Measurements from ENCODE around the gene MPST. TPM values are rescaled to one million over a fixed set of nuclear protein-coding genes. Genes with fewer than 3 reads are reported as not detected.
A peak's percentile ranks its signal among the peaks of the same experiment; 100 is the strongest.

The MPST gene
- total and polyA plus RNA-seq, 7 experiments from 2014 or later, result 0.51 to 22.3 (median 1.1) TPM

DNA sequence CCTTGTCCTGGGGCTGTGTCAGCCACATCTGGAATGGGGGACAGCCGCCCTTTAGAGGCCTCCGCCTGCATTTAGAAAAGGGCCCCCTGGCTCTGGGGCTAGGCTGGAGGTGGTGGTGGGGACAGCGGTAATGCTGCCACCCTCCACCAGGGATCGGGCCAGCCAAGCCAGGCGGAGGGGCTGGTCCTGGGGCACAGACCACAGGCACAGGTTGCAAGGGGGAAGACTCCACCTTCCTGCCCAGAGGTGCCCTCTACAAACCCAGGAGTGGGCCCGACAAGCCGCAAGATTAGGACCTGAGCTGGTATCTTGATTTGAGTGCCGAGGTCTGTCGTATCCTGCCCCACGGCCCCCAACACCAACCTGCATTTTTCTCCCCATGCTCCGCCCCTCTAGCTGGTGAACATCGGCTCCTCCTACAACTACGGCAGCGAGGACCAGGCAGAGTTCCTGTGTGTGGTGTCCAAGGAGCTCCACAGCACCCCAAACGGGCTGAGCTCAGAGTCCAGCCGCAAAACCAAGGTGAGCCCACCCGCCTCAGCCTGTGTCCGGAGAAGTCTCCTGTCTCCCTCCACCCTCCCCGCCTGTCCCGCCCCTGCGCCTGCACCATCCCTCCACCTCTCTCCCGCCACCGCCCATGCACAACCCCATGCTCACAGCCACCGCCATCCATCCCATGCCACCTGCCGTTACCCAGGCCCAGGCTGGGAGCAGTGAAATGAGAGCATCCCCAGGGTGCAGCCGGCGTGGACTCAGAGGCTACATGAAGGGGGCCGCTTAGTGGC lies 39.6 kb downstream of the MPST start:
- Mint-ChIP-seq H3K9me3 (no peaks in the 10 kb centered on the region), H3K4me1 (peaks cover 0 to 16% (median 5%) of the 10 kb centered on the region in 7 donors), H3K4me3 (no peak overlapping the region), H3K36me3 (peaks cover 0 to 22% (median 0%) of the 10 kb centered on the region in 5 donors), H3K27ac (no peak overlapping the region), H3K27me3 (no peaks in the 10 kb centered on the region)
- ATAC-seq (no peak), DNase-seq (no peak)
- no peaks in the 10 kb centered on the region for H3K27me3 ChIP-seq (ENCODE audit: control insufficient read depth in 2 of 2, insufficient read depth in 2 of 2, low read length in 2 of 2)
- no peak overlapping the region for H3K27ac ChIP-seq (ENCODE audit: low read depth, low read length)
- CTCF ChIA-PET, result interaction anchor here (0.5 kb wide), 1 partner anchor 587 kb away, joined by 3 read pairs; no protein-coding TSS in a partner anchor
- H3K4me1 ChIP-seq (ENCODE audit: control insufficient read depth in 2 of 2, insufficient read depth in 2 of 2, low read length in 2 of 2), result no peaks in the 10 kb centered on the region
- peaks cover 0 to 69% (median 3%) of the 10 kb centered on the region in 3 experiments for H3K36me3 ChIP-seq (ENCODE audit: control insufficient read depth in 2 of 3, insufficient read depth in 3 of 3, low read length in 3 of 3)
- POLR2A ChIA-PET, result no interaction called here
- H3K4me3 ChIP-seq (ENCODE audit: low read length), result no peak overlapping the region
- no peaks in the 10 kb centered on the region for H3K9me3 ChIP-seq (ENCODE audit: control insufficient read depth in 2 of 3, low read length in 3 of 3)
- intact Hi-C loops (cut with micrococcal nuclease), result no loop called here

DNA sequence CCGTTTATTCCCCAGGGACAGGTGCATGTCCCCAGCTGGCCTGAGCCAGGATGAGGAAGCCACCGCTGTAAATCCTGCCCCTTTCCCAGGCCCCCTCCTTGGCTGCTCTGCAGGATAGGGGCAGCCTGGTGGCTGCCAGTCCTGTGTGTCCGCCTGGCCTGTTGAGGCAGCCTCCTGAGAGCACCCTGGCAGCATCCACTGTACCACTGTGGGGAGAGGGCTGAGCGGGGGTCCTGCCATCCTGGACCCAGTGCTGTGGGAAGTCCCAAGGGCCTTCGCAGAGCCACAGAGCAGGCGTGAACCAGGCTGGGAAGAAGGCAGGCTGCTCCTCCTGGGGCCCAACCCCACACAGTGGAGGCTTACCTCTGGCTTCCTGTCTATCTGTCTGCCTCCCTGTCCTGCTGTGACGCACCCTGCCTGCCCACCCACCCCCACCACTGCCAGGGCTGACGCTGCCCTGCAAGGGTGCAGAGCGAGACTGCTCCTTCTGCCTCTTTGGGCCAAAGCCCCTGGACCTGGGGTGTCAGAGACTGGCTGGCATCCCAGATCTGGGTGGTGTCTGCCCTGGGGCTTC lies 40.4 kb downstream of the MPST start:
- H3K27me3 ChIP-seq (ENCODE audit: control insufficient read depth in 2 of 2, insufficient read depth in 2 of 2, low read length in 2 of 2), result no peaks in the 10 kb centered on the region
- H3K36me3 ChIP-seq (ENCODE audit: control insufficient read depth in 2 of 3, insufficient read depth in 3 of 3, low read length in 3 of 3), result peaks cover 0 to 64% (median 3%) of the 10 kb centered on the region in 3 experiments
- DNase-seq (no peak), ATAC-seq (peak; percentile 33)
- CTCF ChIA-PET, result no interaction called here
- no peak overlapping the region for H3K4me3 ChIP-seq (ENCODE audit: low read length)
- Mint-ChIP-seq H3K27ac (no peak overlapping the region), H3K9me3 (no peaks in the 10 kb centered on the region), H3K27me3 (no peaks in the 10 kb centered on the region), H3K4me1 (peaks cover 0 to 16% (median 9%) of the 10 kb centered on the region in 7 donors), H3K4me3 (no peak overlapping the region), H3K36me3 (peaks cover 0 to 22% (median 0%) of the 10 kb centered on the region in 5 donors)
- no peak overlapping the region for H3K27ac ChIP-seq (ENCODE audit: low read depth, low read length)
- no peaks in the 10 kb centered on the region for H3K9me3 ChIP-seq (ENCODE audit: control insufficient read depth in 2 of 3, low read length in 3 of 3)
- POLR2A ChIA-PET, result no interaction called here
- no peaks in the 10 kb centered on the region for H3K4me1 ChIP-seq (ENCODE audit: control insufficient read depth in 2 of 2, insufficient read depth in 2 of 2, low read length in 2 of 2)
- intact Hi-C loops (cut with micrococcal nuclease), result no loop called here

DNA sequence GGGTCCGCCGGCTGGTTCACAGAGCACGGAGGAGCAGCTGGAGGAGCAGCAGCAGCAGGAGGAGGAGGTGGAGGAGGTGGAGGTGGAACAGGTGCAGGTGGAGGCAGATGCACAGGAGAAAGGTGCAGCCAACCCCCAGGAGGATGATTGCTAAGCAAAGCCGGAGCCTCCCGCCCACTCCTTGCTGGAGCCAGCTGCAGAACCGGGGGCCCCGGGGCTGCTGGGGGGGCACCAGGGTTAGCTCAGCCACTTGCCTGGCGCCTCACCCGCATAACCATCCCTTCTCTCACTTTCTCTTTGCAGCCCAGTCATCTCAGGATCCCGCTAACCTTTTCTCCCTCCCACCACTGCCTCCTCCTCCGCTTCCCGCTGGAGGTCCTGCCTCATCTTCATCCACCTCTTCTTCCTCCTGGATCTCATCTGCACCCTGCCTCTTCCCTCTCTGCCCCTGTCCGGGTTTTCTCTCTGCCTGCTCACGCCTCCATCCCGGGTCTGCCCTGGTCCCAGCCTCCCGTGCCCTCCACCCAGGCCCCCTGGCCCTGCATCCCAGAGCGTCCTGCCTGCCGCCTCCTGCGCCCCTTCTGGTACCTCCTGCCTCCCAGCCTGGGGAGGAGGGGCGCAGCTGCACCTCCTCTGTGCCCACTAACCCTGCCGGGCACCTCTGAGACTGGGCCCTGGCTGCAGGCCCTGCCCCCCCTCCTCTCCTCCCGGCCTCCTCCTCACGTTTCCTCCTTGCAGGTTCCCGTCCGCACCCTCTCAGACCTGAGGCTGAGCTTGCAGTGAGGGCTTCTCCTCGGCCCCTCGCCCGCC lies 41.5 kb downstream of the MPST start:
- Histone ChIP-seq H3K9me3 (ENCODE audit: control insufficient read depth in 2 of 3, low read length in 3 of 3) (no peaks in the 10 kb centered on the region), H3K36me3 (ENCODE audit: control insufficient read depth in 2 of 3, insufficient read depth in 3 of 3, low read length in 3 of 3) (peaks cover 0 to 54% (median 3%) of the 10 kb centered on the region in 3 experiments), H3K27me3 (ENCODE audit: control insufficient read depth in 2 of 2, insufficient read depth in 2 of 2, low read length in 2 of 2) (no peaks in the 10 kb centered on the region), H3K27ac (ENCODE audit: low read depth, low read length) (no peak overlapping the region), H3K4me3 (ENCODE audit: low read length) (no peak overlapping the region), H3K4me1 (ENCODE audit: control insufficient read depth in 2 of 2, insufficient read depth in 2 of 2, low read length in 2 of 2) (no peaks in the 10 kb centered on the region)
- Mint-ChIP-seq H3K4me3 (no peak overlapping the region), H3K9me3 (no peaks in the 10 kb centered on the region), H3K36me3 (peaks cover 0 to 16% (median 0%) of the 10 kb centered on the region in 5 donors), H3K27me3 (no peaks in the 10 kb centered on the region), H3K27ac (peak overlapping the region in 1 of 9 donors; percentile 73), H3K4me1 (peaks cover 0 to 16% (median 9%) of the 10 kb centered on the region in 7 donors)
- CTCF ChIA-PET, result no interaction called here
- POLR2A ChIA-PET, result interaction anchor here (0.6 kb wide), 1 partner anchor 286 kb away, joined by 3 read pairs; no protein-coding TSS in a partner anchor
- ATAC-seq (no peak), DNase-seq (peak in 1 of 9 donors; percentile 64)
- intact Hi-C loops (cut with micrococcal nuclease), result no loop called here

DNA sequence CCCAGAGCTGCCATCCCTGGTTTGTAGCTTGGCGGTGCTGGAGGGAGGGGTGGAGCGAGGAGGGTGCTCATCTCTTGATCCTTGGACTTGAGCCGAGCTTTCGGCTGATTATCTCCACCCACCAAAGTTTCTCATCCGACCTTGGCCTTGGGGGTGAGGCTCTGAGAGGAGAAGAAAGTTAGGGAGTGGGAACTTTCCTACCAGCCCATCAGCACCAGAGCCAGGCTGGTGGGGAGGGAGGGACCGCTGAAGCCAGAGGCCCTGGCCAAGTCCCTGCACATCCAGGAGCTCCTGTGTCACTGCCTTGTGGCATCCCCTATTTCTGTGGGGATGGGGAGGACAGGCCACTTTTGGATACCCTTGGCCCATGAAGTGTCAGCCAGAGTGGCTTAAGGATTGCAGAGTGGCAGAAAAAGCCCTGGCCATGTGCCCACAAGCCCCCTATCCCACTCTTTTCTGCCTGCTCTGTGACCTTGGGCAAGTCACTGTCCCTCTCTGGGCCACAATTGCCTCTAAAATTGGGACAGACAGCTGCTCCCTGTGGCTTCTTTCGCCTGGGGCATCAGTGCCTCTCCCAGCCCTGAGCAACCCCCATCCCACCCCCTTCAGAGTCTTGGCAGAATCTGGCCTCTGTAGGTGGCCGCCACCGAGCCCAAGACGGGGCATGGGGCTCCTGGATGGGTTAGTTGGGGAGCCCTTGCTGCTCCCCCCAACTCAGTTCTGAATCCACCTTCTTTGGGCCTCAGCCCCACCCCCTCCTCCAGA lies 42.3 kb downstream of the MPST start:
- POLR2A ChIA-PET, result no interaction called here
- intact Hi-C loops (cut with micrococcal nuclease), result no loop called here
- DNase-seq (no peak), ATAC-seq (no peak)
- H3K27me3 ChIP-seq (ENCODE audit: control insufficient read depth in 2 of 2, insufficient read depth in 2 of 2, low read length in 2 of 2), result no peaks in the 10 kb centered on the region
- Mint-ChIP-seq H3K4me1 (peaks cover 0 to 18% (median 9%) of the 10 kb centered on the region in 7 donors), H3K36me3 (peaks cover 0 to 11% (median 0%) of the 10 kb centered on the region in 5 donors), H3K27me3 (no peaks in the 10 kb centered on the region), H3K4me3 (peak overlapping the region in 1 of 10 donors; percentile 14), H3K9me3 (no peaks in the 10 kb centered on the region), H3K27ac (no peak overlapping the region)
- no peaks in the 10 kb centered on the region for H3K9me3 ChIP-seq (ENCODE audit: control insufficient read depth in 2 of 3, low read length in 3 of 3)
- no peaks in the 10 kb centered on the region for H3K4me1 ChIP-seq (ENCODE audit: control insufficient read depth in 2 of 2, insufficient read depth in 2 of 2, low read length in 2 of 2)
- peaks cover 0 to 46% (median 3%) of the 10 kb centered on the region in 3 experiments for H3K36me3 ChIP-seq (ENCODE audit: control insufficient read depth in 2 of 3, insufficient read depth in 3 of 3, low read length in 3 of 3)
- H3K27ac ChIP-seq (ENCODE audit: low read depth, low read length), result no peak overlapping the region
- CTCF ChIA-PET, result no interaction called here
- H3K4me3 ChIP-seq (ENCODE audit: low read length), result no peak overlapping the region

DNA sequence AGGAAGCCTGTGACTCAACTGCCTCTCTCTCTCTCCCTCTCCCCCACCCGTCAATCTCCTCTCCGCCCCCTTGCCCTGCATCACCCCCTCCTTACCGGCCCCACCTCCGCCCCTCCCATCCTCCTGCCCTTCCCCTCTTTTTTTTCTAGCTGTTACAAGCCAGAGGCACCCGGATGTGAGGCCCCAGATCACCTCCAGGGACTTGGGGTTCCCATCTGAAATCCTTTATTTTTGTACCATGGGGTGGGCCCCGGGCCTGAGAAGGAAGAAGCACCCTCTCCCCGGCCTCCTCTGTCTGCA lies 42.8 kb downstream of the MPST start:
- Mint-ChIP-seq H3K27ac (no peak overlapping the region), H3K9me3 (no peaks in the 10 kb centered on the region), H3K4me3 (no peak overlapping the region), H3K36me3 (peaks cover 0 to 8% (median 0%) of the 10 kb centered on the region in 5 donors), H3K4me1 (peaks cover 0 to 18% (median 9%) of the 10 kb centered on the region in 7 donors), H3K27me3 (no peaks in the 10 kb centered on the region)
- H3K4me3 ChIP-seq (ENCODE audit: low read length), result no peak overlapping the region
- ChIA-PET POLR2A (no interaction called here), CTCF (no interaction called here)
- no peak for ATAC-seq
- no peaks in the 10 kb centered on the region for H3K9me3 ChIP-seq (ENCODE audit: control insufficient read depth in 2 of 3, low read length in 3 of 3)
- H3K4me1 ChIP-seq (ENCODE audit: control insufficient read depth in 2 of 2, insufficient read depth in 2 of 2, low read length in 2 of 2), result no peaks in the 10 kb centered on the region
- intact Hi-C loops (cut with micrococcal nuclease), result no loop called here
- H3K36me3 ChIP-seq (ENCODE audit: control insufficient read depth in 2 of 3, insufficient read depth in 3 of 3, low read length in 3 of 3), result peaks cover 0 to 40% (median 3%) of the 10 kb centered on the region in 3 experiments
- no peaks in the 10 kb centered on the region for H3K27me3 ChIP-seq (ENCODE audit: control insufficient read depth in 2 of 2, insufficient read depth in 2 of 2, low read length in 2 of 2)
- H3K27ac ChIP-seq (ENCODE audit: low read depth, low read length), result no peak overlapping the region
- DNase-seq, result no peak

DNA sequence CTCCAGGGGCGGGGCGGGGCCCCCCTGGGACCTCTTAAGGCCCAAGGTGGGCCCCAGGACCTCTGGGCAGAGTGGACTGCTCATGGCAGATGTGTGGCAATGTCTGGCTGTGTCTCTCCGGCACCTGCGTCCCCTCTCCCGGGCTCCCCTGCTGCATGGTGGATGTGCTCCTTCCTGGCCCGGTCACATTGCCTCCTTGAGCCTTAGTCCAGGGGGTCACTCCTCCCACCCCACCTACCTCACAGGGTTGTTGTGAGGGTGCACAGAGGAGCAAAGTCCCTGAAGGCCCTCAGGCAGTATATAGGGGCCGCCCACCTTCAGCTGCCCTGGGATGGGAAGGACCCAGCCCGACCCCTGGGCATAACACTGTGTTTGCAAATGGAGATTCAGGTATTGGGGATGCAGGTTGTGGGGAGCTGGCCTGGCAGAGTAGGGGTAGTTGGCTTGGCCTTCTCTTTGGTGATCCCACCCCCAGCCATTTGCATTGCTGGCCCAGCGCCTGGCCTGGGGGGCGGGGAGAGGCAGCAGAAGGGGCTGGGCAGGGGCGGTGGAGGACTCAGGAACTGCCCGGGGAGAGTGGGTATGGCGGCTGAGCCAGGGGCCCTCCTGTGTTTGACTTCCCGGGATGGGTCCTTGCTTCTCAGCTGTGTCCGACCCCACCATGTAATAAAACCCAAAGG lies 43.3 kb downstream of the MPST start:
- peaks cover 0 to 2% (median 0%) of the 10 kb centered on the region in 5 donors for H3K36me3 Mint-ChIP-seq
- H3K27me3 ChIP-seq (ENCODE audit: control insufficient read depth in 2 of 2, insufficient read depth in 2 of 2, low read length in 2 of 2), result no peaks in the 10 kb centered on the region
- H3K27me3 Mint-ChIP-seq, result peaks cover 0 to 2% (median 0%) of the 10 kb centered on the region in 5 donors
- ATAC-seq, result no peak
- no peak overlapping the region for H3K27ac ChIP-seq (ENCODE audit: low read depth, low read length)
- no peak overlapping the region for H3K4me3 ChIP-seq (ENCODE audit: low read length)
- ChIA-PET POLR2A (no interaction called here), CTCF (no interaction called here)
- no peaks in the 10 kb centered on the region for H3K9me3 Mint-ChIP-seq
- H3K4me3 Mint-ChIP-seq, result no peak overlapping the region
- peaks cover 0 to 35% (median 3%) of the 10 kb centered on the region in 3 experiments for H3K36me3 ChIP-seq (ENCODE audit: control insufficient read depth in 2 of 3, insufficient read depth in 3 of 3, low read length in 3 of 3)
- DNase-seq, result no peak
- no peaks in the 10 kb centered on the region for H3K4me1 ChIP-seq (ENCODE audit: control insufficient read depth in 2 of 2, insufficient read depth in 2 of 2, low read length in 2 of 2)
- peak overlapping the region in 1 of 9 donors; percentile 55 for H3K27ac Mint-ChIP-seq
- intact Hi-C loops (cut with micrococcal nuclease), result no loop called here
- H3K9me3 ChIP-seq (ENCODE audit: control insufficient read depth in 2 of 3, low read length in 3 of 3), result no peaks in the 10 kb centered on the region
- peaks cover 0 to 18% (median 9%) of the 10 kb centered on the region in 7 donors for H3K4me1 Mint-ChIP-seq

All from naive thymus-derived CD4-positive, alpha-beta T cell (primary cell).